ENCODE data around the gene EPGN.

- TF ChIP-seq POLR2A (IDR thresholded peaks at IDR 0.05; ENCODE audit: low read depth, low read length) = no peak
- no peak for TF ChIP-seq POLR2AphosphoS5 (IDR thresholded peaks at IDR 0.05; ENCODE audit: low read depth, low read length)
- no peak for TF ChIP-seq TAF1 (IDR thresholded peaks at IDR 0.05; ENCODE audit: borderline replicate concordance, low read depth, low read length)
Observed at GRCh38 chr4:74308215-74308614, at the start of gene EPGN.
